ENCODE measurements around the gene KCNQ1. TPM values are rescaled to one million over a fixed set of nuclear protein-coding genes. Genes with fewer than 3 reads are reported as not detected.

The KCNQ1 gene
- total RNA-seq, 1 experiment from 2014 or later = not detected

DNA sequence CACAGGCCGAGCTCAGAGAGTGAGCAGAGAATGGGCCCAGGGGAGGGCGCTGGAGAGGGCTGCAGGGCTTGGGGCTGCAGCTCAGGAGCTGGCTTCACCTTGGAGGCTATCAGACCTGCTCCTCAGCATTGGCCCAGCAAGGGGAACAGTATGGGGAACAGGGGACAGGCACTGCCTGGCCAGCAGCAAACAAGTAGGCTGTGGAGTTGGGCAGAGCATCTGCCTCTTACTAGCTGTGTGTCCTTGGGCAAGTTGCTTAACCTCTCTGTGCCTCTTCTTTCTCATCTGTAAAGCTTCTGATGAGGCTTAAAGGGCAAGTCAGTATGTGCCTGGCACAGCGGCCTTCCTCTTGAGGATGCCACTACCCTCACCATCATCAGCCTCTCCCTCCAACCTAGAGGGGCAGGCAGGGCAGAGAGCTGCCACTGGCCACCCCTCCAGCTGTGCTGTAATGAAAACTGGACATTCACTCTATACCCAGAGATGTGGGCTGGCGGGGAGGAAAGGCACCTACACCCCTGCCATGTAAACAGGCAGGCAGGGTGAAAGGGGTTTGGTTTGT lies 448.2 kb downstream of the KCNQ1 start:
- no peaks in the 10 kb centered on the region for H3K9me3 ChIP-seq (ENCODE audit: insufficient read depth, low read depth)
- H3K9me2 ChIP-seq (ENCODE audit: insufficient read depth) = no peaks in the 10 kb centered on the region
- peaks cover 8% of the 10 kb centered on the region; the same call in 1 of the 2 replicates for H3K4me1 ChIP-seq (replicated peaks; ENCODE audit: insufficient read depth)
- no peaks in the 10 kb centered on the region for H3K27me3 ChIP-seq (ENCODE audit: insufficient read depth, low read depth)
- H2AFZ ChIP-seq = peak overlapping the region; percentile 81; the same call in 1 of the 2 replicates
- TF ChIP-seq EZH2 (IDR thresholded peaks at IDR 0.05; ENCODE audit: low read depth) = no peak
- TF ChIP-seq, protein P1, sequence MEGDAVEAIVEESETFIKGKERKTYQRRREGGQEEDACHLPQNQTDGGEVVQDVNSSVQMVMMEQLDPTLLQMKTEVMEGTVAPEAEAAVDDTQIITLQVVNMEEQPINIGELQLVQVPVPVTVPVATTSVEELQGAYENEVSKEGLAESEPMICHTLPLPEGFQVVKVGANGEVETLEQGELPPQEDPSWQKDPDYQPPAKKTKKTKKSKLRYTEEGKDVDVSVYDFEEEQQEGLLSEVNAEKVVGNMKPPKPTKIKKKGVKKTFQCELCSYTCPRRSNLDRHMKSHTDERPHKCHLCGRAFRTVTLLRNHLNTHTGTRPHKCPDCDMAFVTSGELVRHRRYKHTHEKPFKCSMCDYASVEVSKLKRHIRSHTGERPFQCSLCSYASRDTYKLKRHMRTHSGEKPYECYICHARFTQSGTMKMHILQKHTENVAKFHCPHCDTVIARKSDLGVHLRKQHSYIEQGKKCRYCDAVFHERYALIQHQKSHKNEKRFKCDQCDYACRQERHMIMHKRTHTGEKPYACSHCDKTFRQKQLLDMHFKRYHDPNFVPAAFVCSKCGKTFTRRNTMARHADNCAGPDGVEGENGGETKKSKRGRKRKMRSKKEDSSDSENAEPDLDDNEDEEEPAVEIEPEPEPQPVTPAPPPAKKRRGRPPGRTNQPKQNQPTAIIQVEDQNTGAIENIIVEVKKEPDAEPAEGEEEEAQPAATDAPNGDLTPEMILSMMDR (conservative IDR thresholded peaks at IDR 0.05) = no peak
- no peaks in the 10 kb centered on the region for H3K79me2 ChIP-seq (ENCODE audit: low read depth)
- intact Hi-C loops (cut with micrococcal nuclease; ENCODE audit: unreplicated experiment) = loop anchor here (1.0 to 2.0 kb wide), 3 partner anchors 37 to 464 kb away; no protein-coding TSS in a partner anchor
- CTCF ChIA-PET = interaction anchor here (0.5 to 1.5 kb wide), 4 partner anchors 9 to 586 kb away, joined by 3 to 7 read pairs (median 4); a partner anchor contains a TSS
- no TSS peak for BruUV-seq (replicated peaks)
- POLR2A ChIA-PET (ENCODE audit: unreplicated experiment) = interaction anchor here (0.6 to 1.0 kb wide), 2 partner anchors 9 to 36 kb away, joined by 6 to 30 read pairs; partner anchors contain the start of gene PHLDA2
- no peaks in the 10 kb centered on the region for H4K20me1 ChIP-seq (ENCODE audit: insufficient read depth)
- DNase-seq = peak in 1 of 2 experiments; percentile 50
- peak overlapping the region; percentile 94 for H3K4me2 ChIP-seq
- peak overlapping the region; percentile 62; the same call in 1 of the 2 replicates for H3K4me3 ChIP-seq
- H3K27ac ChIP-seq = peak overlapping the region; percentile 63; the same call in 1 of the 2 replicates
- H3K36me3 ChIP-seq (ENCODE audit: low read depth) = no peaks in the 10 kb centered on the region
- H3F3A ChIP-seq (ENCODE audit: insufficient read depth, low read depth) = 0 out of 2 replicates have a peak, but pooled peaks cover 3% of the 10 kb centered on the region

- no TSS peak for BruUV-seq (replicated peaks)
- H3K4me3 ChIP-seq = no peak overlapping the region
- H3K36me3 ChIP-seq (ENCODE audit: low read depth) = no peaks in the 10 kb centered on the region
- TF ChIP-seq, protein P1 (conservative IDR thresholded peaks at IDR 0.05) = no peak
- no peak for TF ChIP-seq EZH2 (IDR thresholded peaks at IDR 0.05; ENCODE audit: low read depth)
- H3K4me1 ChIP-seq (replicated peaks; ENCODE audit: insufficient read depth) = peaks cover 16% of the 10 kb centered on the region
- intact Hi-C loops (cut with micrococcal nuclease; ENCODE audit: unreplicated experiment) = loop anchor here (2.0 kb wide), 1 partner anchor 465 kb away; no protein-coding TSS in a partner anchor
- no peak overlapping the region for H2AFZ ChIP-seq
- H3K27me3 ChIP-seq (ENCODE audit: insufficient read depth, low read depth) = no peaks in the 10 kb centered on the region
- no peaks in the 10 kb centered on the region for H3K9me2 ChIP-seq (ENCODE audit: insufficient read depth)
- H3K4me2 ChIP-seq = no peak overlapping the region
- H4K20me1 ChIP-seq (ENCODE audit: insufficient read depth) = no peaks in the 10 kb centered on the region
- H3K79me2 ChIP-seq (ENCODE audit: low read depth) = no peaks in the 10 kb centered on the region
- CTCF ChIA-PET = no interaction called here
- no peak for DNase-seq
- H3K9me3 ChIP-seq (ENCODE audit: insufficient read depth, low read depth) = no peaks in the 10 kb centered on the region
- H3F3A ChIP-seq (ENCODE audit: insufficient read depth, low read depth) = 0 out of 2 replicates have a peak, but pooled peaks cover 3% of the 10 kb centered on the region
- H3K27ac ChIP-seq = no peak overlapping the region
- POLR2A ChIA-PET (ENCODE audit: unreplicated experiment) = interaction anchor here (0.7 kb wide), 1 partner anchor 35 kb away, joined by 5 read pairs; no protein-coding TSS in a partner anchor
These were observed 449.1 kb downstream of the KCNQ1 start for GRCh38 chr11:2893935-2894334.

DNA sequence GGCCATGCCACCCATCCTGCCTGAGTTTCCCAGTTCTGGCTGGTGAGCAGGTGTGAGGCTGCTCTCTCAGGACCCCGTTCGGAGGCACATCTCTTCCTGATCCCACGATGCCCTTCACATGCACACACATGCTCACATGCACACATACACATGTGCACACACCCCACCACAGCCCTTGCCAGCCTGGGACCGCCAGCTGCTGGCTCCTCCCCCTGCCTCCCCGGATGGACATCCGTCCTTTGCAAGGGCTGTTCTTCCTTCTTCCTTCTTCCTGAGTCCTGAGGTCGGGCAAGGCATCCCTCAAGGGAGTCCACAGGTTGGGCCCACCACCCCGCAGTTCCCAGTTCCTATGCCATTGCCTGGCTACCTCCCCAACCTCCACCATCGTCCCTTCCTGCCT lies 451.2 kb downstream of the KCNQ1 start:
- Histone ChIP-seq H3K9me2 (ENCODE audit: insufficient read depth) (no peaks in the 10 kb centered on the region), H4K20me1 (ENCODE audit: insufficient read depth) (no peaks in the 10 kb centered on the region), H3K79me2 (ENCODE audit: low read depth) (no peaks in the 10 kb centered on the region), H3K36me3 (ENCODE audit: low read depth) (no peaks in the 10 kb centered on the region), H2AFZ (no peak overlapping the region), H3K4me3 (no peak overlapping the region), H3K27me3 (ENCODE audit: insufficient read depth, low read depth) (no peaks in the 10 kb centered on the region), H3K4me2 (no peak overlapping the region), H3F3A (ENCODE audit: insufficient read depth, low read depth) (peaks cover 7% of the 10 kb centered on the region; the same call in 1 of the 2 replicates), H3K4me1 (replicated peaks; ENCODE audit: insufficient read depth) (peaks cover 24% of the 10 kb centered on the region), H3K9me3 (ENCODE audit: insufficient read depth, low read depth) (no peaks in the 10 kb centered on the region), H3K27ac (no peak overlapping the region)
- CTCF ChIA-PET = no interaction called here
- BruUV-seq (replicated peaks) = no TSS peak
- TF ChIP-seq, protein P1 (conservative IDR thresholded peaks at IDR 0.05) = no peak
- TF ChIP-seq EZH2 (IDR thresholded peaks at IDR 0.05; ENCODE audit: low read depth) = no peak
- no peak for DNase-seq
- intact Hi-C loops (cut with micrococcal nuclease; ENCODE audit: unreplicated experiment) = no loop called here
- POLR2A ChIA-PET (ENCODE audit: unreplicated experiment) = no interaction called here
